Lower lobe of right lung (tissue), 2 donors: ENCODE results near the gene PNMA6E. TPM values are rescaled to one million over a fixed set of nuclear protein-coding genes. Genes with fewer than 3 reads are reported as not detected.

Experiments used
- ATAC-seq, 2 donors: fragments of 200-7000 bp; cut with Tn5 transposase; one replicate each; pipeline ENCODE4 v1.9.1; 2020 to 2022; ENCODE audit warnings: mild to moderate bottlenecking in 2 of 2, moderate library complexity in 2 of 2
- DNase-seq: peaks from one replicate; pipeline ENCODE4 v3.0.0-alpha.2; 2020
- H3K27ac ChIP-seq: fragments of 200-600 bp; one replicate; pipeline ENCODE4 v1.8.0; 2022
- H3K27me3 ChIP-seq: fragments of 200-600 bp; one replicate; pipeline ENCODE4 v1.8.0; 2022; ENCODE audit warnings: low read depth
- H3K36me3 ChIP-seq: fragments of 200-600 bp; one replicate; pipeline ENCODE4 v1.8.0; 2022; ENCODE audit warnings: mild to moderate bottlenecking
- H3K4me1 ChIP-seq: fragments of 200-600 bp; one replicate; pipeline ENCODE4 v1.8.0; 2022
- H3K4me3 ChIP-seq: fragments of 200-600 bp; one replicate; pipeline ENCODE4 v1.8.0; 2022; ENCODE audit warnings: mild to moderate bottlenecking
- H3K9me3 ChIP-seq: fragments of 200-600 bp; one replicate; pipeline ENCODE4 v1.8.0; 2022
- CTCF ChIP-seq: fragments of 200-600 bp; IDR thresholded peaks from one replicate; pipeline ENCODE4 v1.8.0; 2022; ENCODE audit warnings: antibody characterized with exemption, mild to moderate bottlenecking
- intact Hi-C: fragments of 100-400 bp; cut with DNase I; formaldehyde crosslinking; loops from one replicate; pipeline ENCODE4 v1.11.0; 2022
- total RNA-seq: library from RNA; stranded (reverse); fragmentation: NEBNext Ultra II Directional; extraction: Animal tissue kit (Norgen Biotek cat#: 25700); gene quantifications from one replicate; pipeline ENCODE4 v1.2.1, GENCODE V29; 2021
- donor health status: DM: no; HTN: yes; CAD: no; lungs with severe emphysema.

Gene PNMA6E
- total RNA-seq, 1 donor from 2014 or later: not detected

GRCh38 chrX:153378607-153379006, 22.5 kb downstream of the PNMA6E start:
- intact Hi-C loops: no loop called here
- H3K27me3 ChIP-seq: no peaks in the 10 kb centered on the region
- ATAC-seq (no peak), DNase-seq (no peak)
- H3K4me1 ChIP-seq: no peaks in the 10 kb centered on the region
- no peak overlapping the region for H3K4me3 ChIP-seq
- no peaks in the 10 kb centered on the region for H3K9me3 ChIP-seq
- H3K27ac ChIP-seq: no peak overlapping the region
- H3K36me3 ChIP-seq: no peaks in the 10 kb centered on the region
- TF ChIP-seq CTCF: no peak

- DNase-seq (no peak), ATAC-seq (no peak)
- Histone ChIP-seq H3K4me3 (no peak overlapping the region), H3K4me1 (no peaks in the 10 kb centered on the region), H3K36me3 (no peaks in the 10 kb centered on the region), H3K27ac (no peak overlapping the region), H3K27me3 (no peaks in the 10 kb centered on the region), H3K9me3 (no peaks in the 10 kb centered on the region)
- intact Hi-C loops: no loop called here
- TF ChIP-seq CTCF: no peak
These were observed 23.4 kb downstream of the PNMA6E start for GRCh38 chrX:153377727-153378126.

GRCh38 chrX:153375571-153375970, 25.6 kb downstream of the PNMA6E start:
- no peak for ATAC-seq
- TF ChIP-seq CTCF: no peak

GRCh38 chrX:153374426-153374825, 26.7 kb downstream of the PNMA6E start:
- no peaks in the 10 kb centered on the region for H3K4me1 ChIP-seq
- TF ChIP-seq CTCF: no peak
- ATAC-seq: no peak
- H3K4me3 ChIP-seq: no peak overlapping the region
- H3K27me3 ChIP-seq: no peaks in the 10 kb centered on the region
- no peak for DNase-seq
- no peaks in the 10 kb centered on the region for H3K36me3 ChIP-seq
- no peaks in the 10 kb centered on the region for H3K9me3 ChIP-seq
- intact Hi-C loops: no loop called here
- no peak overlapping the region for H3K27ac ChIP-seq

More at GRCh38 chrX:153375571-153375970, 25.6 kb downstream of the PNMA6E start:
- no peaks in the 10 kb centered on the region for H3K4me1 ChIP-seq
- H3K4me3 ChIP-seq: no peak overlapping the region
- H3K36me3 ChIP-seq: no peaks in the 10 kb centered on the region
- no peak overlapping the region for H3K27ac ChIP-seq
- H3K9me3 ChIP-seq: no peaks in the 10 kb centered on the region
- no peaks in the 10 kb centered on the region for H3K27me3 ChIP-seq
- DNase-seq: no peak
- intact Hi-C loops: no loop called here

- ATAC-seq (no peak), DNase-seq (no peak)
- Histone ChIP-seq H3K9me3 (no peaks in the 10 kb centered on the region), H3K4me1 (no peaks in the 10 kb centered on the region), H3K4me3 (no peak overlapping the region), H3K27me3 (no peaks in the 10 kb centered on the region), H3K27ac (no peak overlapping the region), H3K36me3 (no peaks in the 10 kb centered on the region)
- intact Hi-C loops: no loop called here
- TF ChIP-seq CTCF: no peak
These were observed 28.2 kb downstream of the PNMA6E start for GRCh38 chrX:153372949-153373348.

- no peak overlapping the region for H3K27ac ChIP-seq
- TF ChIP-seq CTCF: no peak
- H3K27me3 ChIP-seq: no peaks in the 10 kb centered on the region
- H3K36me3 ChIP-seq: no peaks in the 10 kb centered on the region
- no peaks in the 10 kb centered on the region for H3K9me3 ChIP-seq
- no peak for DNase-seq
- intact Hi-C loops: no loop called here
- ATAC-seq: no peak
- H3K4me1 ChIP-seq: no peaks in the 10 kb centered on the region
- H3K4me3 ChIP-seq: no peak overlapping the region
These were observed 29.9 kb downstream of the PNMA6E start for GRCh38 chrX:153371256-153371655.
